ENCODE data around the gene TOM1.
"Not testable (repeated sequence)": the region's sequence is repeated elsewhere in the genome, so short reads cannot be mapped to it uniquely, and the experiment has no call there.

The TOM1 gene

DNA sequence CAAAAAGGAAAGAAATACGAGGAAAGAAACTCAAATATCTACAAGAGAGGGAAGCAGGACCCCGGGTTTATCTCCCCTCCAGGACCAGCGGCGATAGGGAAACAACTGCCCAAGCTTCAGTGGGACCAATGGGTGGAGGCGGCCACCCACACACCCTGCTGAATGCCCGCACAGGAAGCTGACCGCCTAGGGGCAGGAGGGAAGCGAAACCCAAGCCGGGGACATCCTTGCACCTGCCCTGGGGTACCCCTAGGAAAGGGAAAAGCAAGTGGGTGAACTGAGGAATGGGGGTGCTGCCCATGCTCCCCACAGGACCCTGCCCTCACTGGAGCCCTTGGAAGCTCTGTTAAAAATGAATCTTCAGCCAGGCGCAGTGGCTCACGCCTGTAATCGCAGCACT, 53.6 kb downstream of the TOM1 start:
- H3K27ac ChIP-seq = peak overlapping the region in 13 of 21 experiments; percentile 4 to 82 (median 72)

DNA sequence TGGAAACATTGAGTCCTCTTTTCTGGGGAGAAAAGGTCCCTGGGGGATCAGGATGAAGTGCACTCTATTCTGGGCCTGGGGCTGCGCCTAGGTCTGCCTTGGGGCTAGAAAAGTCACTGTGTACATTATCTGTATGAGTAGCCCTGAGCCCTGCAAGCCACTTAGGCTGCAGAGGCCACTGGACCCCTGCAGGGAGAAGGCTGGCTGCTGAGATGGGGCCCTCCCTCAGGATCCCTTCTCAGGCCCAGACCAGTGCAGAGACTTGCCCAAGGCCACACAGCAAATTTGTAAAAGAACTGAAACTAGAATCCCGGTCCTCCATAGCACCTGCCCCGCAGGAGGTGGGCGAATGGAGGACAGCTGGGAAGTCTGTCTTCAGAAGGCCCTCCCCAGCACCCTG, 54.4 kb downstream of the TOM1 start:
- Histone ChIP-seq H3K27ac (peak overlapping the region in 4 of 21 experiments; percentile 30 to 81 (median 77)), H3K4me3 (no peak overlapping the region)

More for the DNA sequence above, 53.6 kb downstream of the TOM1 start:
- no peak overlapping the region for H3K4me3 ChIP-seq

DNA sequence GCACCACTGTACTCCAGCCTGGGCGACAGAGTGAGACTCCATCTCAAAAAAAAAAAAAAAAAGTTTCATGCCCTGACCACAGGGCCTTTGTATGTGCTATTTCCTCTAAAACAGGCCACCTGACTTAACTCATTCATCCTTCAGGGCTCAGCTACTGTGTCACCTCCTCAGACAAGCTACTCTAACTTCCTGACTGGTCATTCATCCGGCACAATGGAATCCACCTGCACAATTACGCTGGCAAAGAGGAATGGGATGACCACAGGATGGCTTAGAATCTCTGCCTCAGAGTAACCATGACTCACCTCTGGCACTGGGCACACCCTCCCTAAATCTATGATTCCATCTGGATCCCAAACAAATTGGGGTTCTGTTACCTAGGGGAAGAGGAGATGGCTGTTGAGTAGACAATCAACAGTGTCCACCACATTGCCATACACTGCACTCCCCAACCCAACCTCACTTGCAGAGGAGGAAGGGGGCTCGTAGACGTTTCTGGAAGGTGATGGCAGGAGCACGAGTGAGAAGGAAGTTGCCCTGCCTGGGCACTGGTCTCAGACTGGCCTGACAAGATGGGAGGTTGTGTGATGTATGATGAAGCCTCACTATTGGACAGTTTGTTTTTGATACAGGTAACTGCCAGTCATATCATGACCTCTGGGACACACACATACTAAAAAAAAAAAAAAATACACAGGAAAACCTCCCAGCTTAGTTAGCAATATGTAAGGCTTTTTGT, 58.4 kb downstream of the TOM1 start:
- H3K4me3 ChIP-seq = no peak overlapping the region
- peak overlapping the region in 1 of 21 experiments; percentile 22 for H3K27ac ChIP-seq

DNA sequence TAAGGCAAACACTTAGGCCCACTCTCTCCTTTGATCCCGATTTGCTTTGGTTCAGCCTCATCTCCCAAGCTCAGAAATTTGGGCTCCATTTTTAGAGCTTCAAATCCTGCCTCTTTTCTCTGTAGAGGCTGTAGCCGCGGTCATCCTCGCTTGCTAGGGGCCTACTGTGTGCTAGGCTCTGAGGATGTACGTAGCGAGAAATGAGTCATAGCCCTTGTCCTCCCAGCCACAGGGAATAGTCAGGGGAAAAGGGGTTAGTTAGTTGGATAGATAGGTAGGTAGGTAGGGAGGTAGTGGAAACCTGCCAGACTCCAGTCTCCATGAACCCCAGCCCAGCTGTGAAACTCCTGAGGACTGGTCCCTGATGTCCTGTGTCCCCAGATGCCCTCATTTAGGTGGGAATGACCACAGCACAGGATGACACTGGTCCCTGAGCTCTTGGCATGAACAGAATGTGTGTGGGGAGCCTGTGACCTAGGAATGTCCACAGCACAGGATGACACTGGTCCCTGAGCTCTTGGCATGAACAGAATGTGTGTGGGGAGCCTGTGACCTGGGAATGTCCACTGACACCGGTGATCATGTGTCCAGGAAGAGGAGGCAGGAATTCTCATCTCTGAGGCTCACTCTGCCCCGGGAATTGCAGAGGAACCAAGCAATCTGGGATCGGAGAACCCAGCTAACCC, 59.8 kb downstream of the TOM1 start:
- Histone ChIP-seq H3K27ac (no peak overlapping the region), H3K4me3 (no peak overlapping the region)

DNA sequence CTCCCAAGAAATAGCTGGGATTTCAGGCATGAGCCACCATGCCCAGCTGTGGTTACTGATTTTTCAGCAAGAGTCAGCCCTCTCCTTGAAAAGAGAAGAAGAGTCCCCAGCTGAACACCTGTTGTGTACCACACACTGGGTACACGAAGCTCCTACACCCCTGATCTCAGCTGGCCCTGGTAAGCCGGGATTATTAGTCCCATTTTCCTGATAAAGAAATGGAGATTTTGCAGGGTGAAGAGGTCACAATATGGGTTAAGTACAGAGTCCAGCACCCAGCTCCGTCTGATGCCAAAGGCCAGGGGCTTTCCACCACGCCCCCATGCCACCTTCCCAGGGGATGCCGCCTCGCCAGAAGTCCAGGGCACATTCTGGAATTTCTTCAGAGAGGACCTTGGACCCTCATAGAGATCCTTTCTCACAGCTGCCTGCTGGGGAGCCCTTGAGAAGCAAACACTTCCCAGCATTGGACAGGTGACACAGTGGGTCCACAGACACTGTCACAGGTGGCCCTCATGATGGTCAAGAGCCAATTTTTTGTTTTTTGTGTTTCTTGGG, 61.4 kb downstream of the TOM1 start:
- H3K27ac ChIP-seq = no peak overlapping the region

DNA sequence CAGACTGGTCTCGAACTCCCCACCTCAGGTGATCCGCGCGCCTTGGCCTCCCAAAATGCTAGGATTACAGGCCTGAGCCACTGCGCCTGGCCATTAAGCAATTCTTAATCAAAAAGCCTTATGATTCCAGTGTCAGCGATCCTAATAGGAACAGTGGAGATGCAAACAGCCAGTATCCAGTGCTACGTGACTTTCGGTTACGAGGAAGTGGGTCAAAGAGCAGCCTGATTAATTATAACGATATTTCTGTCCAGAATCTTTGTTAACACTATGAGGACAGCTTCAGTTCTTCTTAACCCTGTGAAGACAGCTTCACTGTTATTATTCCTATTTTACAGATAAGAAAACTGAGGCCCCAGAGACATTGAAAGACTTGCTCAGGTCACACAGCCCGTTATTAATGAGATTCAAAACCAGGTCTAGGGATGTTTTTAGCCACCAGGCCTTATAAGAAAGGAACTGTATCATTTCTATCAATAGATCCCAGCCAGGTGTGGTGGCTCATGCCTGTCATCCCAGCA, 63.9 kb downstream of the TOM1 start:
- Histone ChIP-seq H3K4me3 (no peak overlapping the region), H3K27ac (no peak overlapping the region)

More for the DNA sequence above, 61.4 kb downstream of the TOM1 start:
- no peak overlapping the region for H3K4me3 ChIP-seq

DNA sequence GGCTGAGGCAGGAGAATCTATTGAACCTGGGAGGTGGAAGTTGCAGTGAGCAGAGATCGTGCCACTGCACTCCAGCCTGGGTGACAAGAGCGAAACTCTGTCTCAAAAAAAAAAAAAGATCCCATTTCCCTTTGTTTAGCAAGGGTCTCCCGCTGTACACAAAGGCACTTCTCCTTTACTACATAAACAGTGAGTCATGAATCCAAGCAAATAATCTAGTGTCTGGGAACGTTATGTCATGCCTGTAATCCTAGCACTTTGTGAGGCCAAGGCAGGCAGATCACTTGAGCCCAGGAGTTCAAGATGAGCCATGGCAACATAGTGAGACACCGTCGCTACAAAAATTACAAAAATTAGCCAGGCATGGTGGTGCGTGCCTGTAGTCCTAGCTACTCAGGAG, 64.5 kb downstream of the TOM1 start:
- H3K27ac ChIP-seq = not testable (repeated sequence)

DNA sequence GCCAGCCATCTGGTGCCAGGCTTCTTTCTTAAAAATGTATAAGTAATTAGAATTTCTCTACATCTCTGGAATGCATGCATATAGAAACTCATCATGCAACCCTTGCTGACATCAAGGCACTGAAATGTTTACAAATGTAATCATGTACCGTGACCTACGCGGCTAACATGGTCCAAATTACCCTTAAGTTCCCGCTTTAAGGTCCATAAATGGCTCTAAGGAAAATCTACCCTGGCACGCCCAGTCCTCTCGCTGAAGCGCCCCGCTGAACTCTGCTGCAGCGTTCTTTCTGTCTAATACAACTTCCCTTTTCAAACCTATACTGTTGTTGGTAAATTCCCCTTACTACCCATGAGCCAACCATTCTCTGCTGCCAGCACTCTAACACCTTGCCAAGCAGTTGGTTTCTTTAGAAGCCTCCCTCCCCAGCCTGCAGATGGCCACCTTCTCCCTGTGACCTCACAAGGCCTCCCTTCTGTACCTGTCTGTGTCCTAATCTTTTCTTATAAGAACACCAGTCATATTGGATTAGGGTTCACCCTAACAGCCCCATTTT, 67.7 kb downstream of the TOM1 start:
- H3K27ac ChIP-seq = no peak overlapping the region

More for the DNA sequence above, 64.5 kb downstream of the TOM1 start:
- not testable (repeated sequence) for H3K4me3 ChIP-seq

DNA sequence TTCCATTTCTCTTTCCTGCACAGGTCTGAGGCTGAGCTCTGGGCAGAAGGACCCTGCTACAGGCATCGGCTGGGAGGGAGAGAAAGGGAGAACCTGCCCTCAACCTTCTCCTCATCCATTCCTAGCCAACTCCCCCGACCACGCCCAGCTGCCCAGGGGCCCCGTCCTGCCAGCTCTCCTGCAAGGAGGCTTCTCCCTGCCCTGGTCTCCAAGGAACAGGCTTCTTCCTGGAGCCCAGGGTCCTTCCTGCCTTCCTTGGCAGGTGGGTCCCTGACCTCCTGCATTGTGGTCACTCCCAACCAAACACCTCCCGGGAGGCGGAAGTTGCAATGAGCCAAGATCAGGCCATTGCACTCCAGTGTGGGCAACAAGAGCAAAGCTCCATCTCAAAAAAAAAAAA, 68.7 kb downstream of the TOM1 start:
- Histone ChIP-seq H3K27ac (no peak overlapping the region), H3K4me3 (no peak overlapping the region)

More for the DNA sequence above, 67.7 kb downstream of the TOM1 start:
- no peak overlapping the region for H3K4me3 ChIP-seq

DNA sequence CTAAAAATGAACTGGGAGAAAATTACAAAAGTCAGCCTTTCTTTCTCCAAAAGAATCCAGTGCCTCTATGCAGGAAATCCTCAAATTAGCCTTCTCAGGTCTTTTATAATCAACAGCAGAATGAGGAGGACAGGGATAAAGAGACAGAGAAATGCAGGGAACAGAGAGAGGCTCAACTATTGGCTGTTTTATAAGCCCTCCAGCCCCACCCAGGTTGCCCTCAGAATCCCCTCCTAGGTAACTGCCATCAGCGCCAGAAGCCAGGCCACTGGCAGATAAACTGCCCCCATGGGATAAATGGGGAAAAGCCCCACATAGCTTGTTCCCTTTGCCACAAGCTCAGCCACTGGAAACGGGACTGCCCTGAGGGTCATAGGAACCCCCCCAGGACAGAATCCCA, 70.3 kb downstream of the TOM1 start:
- H3K27ac ChIP-seq = peak overlapping the region in 6 of 21 experiments; percentile 6 to 66 (median 34)
- no peak overlapping the region for H3K4me3 ChIP-seq

DNA sequence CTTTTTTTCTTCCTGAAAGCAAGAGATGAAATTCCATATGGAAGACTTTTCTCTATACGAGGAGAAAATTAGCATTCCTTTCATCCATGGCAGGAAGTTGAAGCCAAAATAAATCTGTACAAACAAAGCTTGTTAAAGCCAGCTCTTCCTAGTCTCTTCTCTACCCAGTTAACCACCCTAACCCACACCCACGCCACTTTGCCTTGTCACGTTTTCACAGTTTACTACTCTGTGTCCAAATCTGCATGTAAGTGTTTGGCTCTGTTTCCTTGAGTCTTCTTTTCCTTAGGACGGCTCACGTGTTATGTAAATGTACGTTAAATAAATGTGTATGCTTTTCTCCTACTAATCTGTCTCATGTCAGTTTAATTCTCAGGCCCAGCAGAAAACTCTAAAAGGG, 74.1 kb downstream of the TOM1 start:
- H3K27ac ChIP-seq = no peak overlapping the region
- no peak overlapping the region for H3K4me3 ChIP-seq

DNA sequence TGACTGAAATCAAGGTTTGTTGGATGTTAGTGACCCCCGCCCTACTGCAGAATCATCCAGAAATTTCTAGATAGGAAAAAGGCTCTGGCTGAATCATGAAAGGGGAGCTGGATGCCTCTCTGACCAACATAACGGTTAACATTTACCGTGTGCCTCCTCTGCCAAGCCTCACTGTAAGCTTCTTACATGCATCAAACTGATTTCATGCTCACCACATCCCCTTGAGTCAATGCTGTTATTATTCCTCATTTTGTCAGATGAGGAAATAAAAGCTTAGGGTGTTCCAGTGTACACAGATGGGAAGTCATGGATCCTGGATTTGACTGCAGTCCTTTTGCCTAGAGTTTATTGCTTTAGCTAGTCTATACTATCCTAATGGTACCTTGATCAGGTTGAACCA, 75.3 kb downstream of the TOM1 start:
- Histone ChIP-seq H3K4me3 (no peak overlapping the region), H3K27ac (peak overlapping the region in 7 of 21 experiments; percentile 9 to 58 (median 37))

DNA sequence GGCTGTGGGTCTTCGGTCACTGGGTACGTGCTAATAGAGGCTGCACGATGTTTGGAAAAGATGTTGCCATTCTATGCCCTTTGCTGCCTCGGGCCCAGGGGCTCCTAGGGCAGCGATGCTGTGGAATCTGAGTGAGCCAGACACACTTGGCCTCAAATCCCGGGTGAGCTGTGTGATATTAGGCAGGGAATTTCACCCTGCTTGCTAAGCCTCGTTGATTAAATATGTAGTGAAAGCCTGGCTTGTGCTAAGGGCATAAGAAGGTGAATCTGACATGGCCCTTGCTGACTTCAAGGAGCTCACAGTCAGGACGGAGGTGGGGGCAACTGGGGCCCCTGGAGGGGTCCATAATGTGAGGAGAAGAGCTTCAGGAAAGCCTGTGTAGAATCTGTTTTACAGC, 75.8 kb downstream of the TOM1 start:
- no peak overlapping the region for H3K4me3 ChIP-seq
- peak overlapping the region in 8 of 21 experiments; percentile 9 to 58 (median 34) for H3K27ac ChIP-seq

DNA sequence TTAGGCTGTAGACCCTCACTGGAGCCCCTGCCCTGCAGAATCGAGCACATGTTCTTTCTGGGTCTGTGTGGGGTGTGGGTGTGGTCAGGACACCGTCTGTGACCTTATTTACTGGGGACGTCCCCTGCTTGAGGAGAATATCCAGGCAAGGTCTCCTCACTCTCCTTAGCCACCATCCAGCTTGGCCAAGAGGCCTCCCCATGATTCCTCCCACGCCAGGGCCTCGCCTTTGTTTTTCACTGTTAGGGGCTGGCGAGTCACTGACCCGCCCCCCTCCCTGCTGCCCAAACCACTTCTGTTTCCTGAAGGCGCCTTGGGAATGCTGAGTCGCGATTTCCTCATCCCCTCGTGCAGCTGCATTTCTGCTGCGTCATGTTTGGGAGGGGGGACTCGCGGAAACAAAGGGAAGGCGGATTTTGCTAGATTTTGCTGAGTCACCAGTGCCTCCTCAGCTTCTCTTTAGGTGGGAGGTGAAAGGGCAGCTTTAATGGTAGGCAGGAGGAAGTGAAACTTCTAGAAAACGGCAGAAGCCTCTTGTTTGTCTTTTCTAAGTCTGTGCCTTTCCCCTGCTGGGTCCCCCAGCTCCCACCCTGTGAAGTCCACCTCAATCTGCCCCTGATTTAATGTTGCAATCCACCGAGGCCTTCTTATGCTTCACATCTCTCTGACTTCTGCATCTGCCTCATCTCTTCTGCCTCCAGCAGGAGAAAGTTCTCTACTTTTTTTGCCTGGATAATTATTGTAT, 77.2 kb downstream of the TOM1 start:
- peak overlapping the region in 20 of 21 experiments; percentile 13 to 86 (median 70) for H3K27ac ChIP-seq
- no peak overlapping the region for H3K4me3 ChIP-seq

DNA sequence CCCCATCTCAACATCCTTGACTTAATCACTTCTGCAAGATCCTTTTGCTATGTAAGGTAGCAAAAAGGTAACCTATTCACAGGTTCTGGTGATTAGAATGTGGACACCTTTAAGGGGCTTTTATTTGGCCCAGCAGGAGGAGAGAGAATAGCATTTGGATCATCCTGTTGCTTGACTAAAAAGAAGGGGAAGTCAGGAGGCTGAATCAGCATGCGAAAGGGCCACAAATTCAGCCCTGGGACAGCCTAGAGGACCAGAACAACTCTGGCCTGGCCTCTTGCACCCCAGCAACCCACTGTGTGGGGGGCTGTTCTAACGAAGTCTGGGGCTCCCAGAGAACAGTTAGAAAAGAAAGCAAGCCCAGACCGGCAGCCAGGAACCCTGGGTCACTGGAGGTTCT, 78.0 kb downstream of the TOM1 start:
- Histone ChIP-seq H3K4me3 (no peak overlapping the region), H3K27ac (peak overlapping the region in 15 of 21 experiments; percentile 28 to 86 (median 67))

DNA sequence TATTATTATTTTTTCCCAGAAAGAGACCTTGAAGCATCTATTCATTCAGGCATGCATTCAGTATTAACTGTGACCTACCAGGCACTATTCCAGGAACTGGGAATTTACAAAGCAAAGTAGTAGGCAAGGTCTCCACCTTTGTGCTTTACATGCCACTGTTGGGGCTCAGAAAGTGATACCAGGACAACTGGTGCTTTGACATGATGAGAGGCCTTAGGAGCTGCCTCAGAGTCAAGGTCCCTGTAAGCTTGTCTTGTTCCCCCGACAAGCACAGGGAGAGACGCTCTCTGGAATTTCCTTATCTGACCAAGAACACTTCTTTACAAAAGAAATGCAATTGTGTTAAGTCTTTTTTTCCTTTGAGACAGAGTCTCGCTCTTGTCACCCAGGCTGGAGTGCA, 78.9 kb downstream of the TOM1 start:
- peak overlapping the region in 1 of 21 experiments; percentile 63 for H3K27ac ChIP-seq
- H3K4me3 ChIP-seq = no peak overlapping the region

DNA sequence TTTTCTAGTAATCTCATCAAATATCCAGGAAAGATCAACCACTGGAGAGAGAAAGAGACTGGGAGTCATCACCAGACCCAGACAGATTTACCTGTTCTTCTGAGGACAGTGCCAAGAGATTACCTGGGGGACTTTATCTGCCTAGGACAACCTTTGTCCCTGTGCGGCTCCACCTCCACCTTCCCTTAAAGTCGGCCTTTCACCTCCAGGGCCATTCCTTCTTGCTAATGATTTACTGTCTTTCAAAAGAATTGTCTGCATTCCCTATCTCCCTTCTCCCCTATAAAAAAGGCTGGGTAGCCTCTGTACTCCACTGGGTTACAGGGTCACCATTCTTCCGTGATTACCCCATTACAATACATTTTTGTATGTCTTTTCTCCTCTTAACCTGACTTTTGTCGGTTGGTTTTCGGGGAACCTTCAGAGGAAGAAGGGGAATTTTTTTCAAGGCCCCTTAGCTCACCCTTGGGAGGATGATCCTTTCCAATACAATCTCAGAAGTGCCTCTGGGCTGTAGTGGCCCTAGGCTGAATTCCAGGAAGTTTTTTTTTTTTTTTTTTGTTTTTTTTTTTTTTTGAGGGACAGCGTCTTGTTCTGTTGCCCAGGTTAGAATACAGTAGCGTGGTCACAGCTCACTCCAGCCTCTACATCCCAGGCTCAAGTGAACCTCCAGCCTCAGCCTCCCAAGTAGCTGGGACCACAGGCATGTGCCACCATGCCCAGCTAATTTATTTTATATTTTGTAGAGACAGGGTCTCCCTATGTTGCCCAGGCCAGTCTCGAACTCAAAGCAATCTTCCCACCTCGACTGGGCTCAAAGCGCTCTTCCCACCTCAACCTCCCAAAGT, 79.7 kb downstream of the TOM1 start:
- Histone ChIP-seq H3K27ac (peak overlapping the region in 2 of 21 experiments; percentile 80), H3K4me3 (no peak overlapping the region)

DNA sequence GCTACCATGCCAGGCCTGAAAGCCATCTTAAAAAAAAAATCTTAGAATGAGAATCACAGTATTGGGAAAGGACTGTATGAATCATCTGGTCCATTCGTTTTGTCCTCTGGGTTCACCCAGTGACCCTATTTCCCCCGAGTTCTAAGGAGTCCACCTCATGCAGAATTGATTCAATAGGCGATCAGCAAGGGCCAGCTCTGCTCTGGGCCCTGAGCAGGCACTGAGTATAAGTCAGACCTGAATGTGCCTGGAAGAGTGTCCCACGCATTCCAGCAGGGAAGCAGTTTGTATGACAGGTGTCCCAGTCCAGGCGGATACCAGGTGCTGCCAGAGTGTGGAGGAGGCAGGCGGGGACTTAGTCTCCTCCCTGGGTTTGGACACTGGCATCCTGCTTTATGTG, 80.3 kb downstream of the TOM1 start:
- H3K4me3 ChIP-seq = no peak overlapping the region
- peak overlapping the region in 13 of 21 experiments; percentile 51 to 87 (median 77) for H3K27ac ChIP-seq

Measured in skin epidermis (tissue), 12 donors.